Neural cell (in vitro differentiated cells): Measurements from ENCODE around the gene ZBTB7C. TPM values are rescaled to one million over a fixed set of nuclear protein-coding genes. Genes with fewer than 3 reads are reported as not detected.

Source experiments
- H2AFZ ChIP-seq: fragments of 200-600, 300-800 bp; sonication (generic), shearing (Covaris generic); 2 replicates; pipeline ENCODE4 v1.6.0; 2014; ENCODE audit warnings: low read depth, mild to moderate bottlenecking, antibody characterized with exemption, low read length, moderate library complexity
- H3F3A ChIP-seq: fragments of 200-600 bp; shearing (Covaris generic); 2 replicates; pipeline ENCODE4 v1.6.1; 2016; ENCODE audit warnings: mild to moderate bottlenecking, moderate library complexity, mixed read lengths, antibody characterized with exemption, low read length; ENCODE audit not compliant: insufficient read depth, poor library complexity, severe bottlenecking
- H3K27ac ChIP-seq: fragments of 200-600, 300-800 bp; sonication (generic), shearing (Covaris generic); 2 replicates; pipeline ENCODE4 v1.5.1; 2014; ENCODE audit warnings: mild to moderate bottlenecking, low read length, moderate library complexity
- H3K27me3 ChIP-seq: fragments of 300-800, 200-600 bp; sonication (generic), shearing (Covaris generic); 2 replicates; pipeline ENCODE4 v1.6.0; 2014; ENCODE audit warnings: mild to moderate bottlenecking, low read depth, low read length, moderate library complexity; ENCODE audit not compliant: insufficient read depth
- H3K36me3 ChIP-seq: fragments of 300-800, 200-600 bp; sonication (generic), shearing (Covaris generic); 2 replicates; pipeline ENCODE4 v1.5.1; 2014; ENCODE audit warnings: mild to moderate bottlenecking, antibody characterized with exemption, low read length, moderate library complexity; ENCODE audit not compliant: insufficient read depth
- H3K4me2 ChIP-seq: fragments of 300-800, 200-600 bp; sonication (generic), shearing (Covaris generic); 2 replicates; pipeline ENCODE4 v1.6.0; 2014; ENCODE audit warnings: mild to moderate bottlenecking, low read length
- H3K4me3 ChIP-seq: fragments of 300-800, 200-600 bp; sonication (generic), shearing (Covaris generic); 2 replicates; pipeline ENCODE4 v1.5.1; 2014; ENCODE audit warnings: mild to moderate bottlenecking, low read length, moderate library complexity
- H3K79me2 ChIP-seq: fragments of 200-600 bp; shearing (Covaris generic); replicated peaks from 2 replicates; pipeline ENCODE4 v1.6.0; 2014; ENCODE audit warnings: mild to moderate bottlenecking, low read length, moderate library complexity; ENCODE audit not compliant: insufficient read depth
- H3K9ac ChIP-seq: fragments of 300-800, 200-600 bp; sonication (generic), shearing (Covaris generic); 2 replicates; pipeline ENCODE4 v1.6.1; 2016; ENCODE audit warnings: mild to moderate bottlenecking, low read length, mixed read lengths
- H3K9me2 ChIP-seq: fragments of 200-600 bp; shearing (Covaris generic); 2 replicates; pipeline ENCODE4 v1.6.1; 2016; ENCODE audit warnings: mild to moderate bottlenecking, low read length, mixed read lengths; ENCODE audit not compliant: insufficient read depth
- H3K9me3 ChIP-seq: fragments of 200-600, 300-800 bp; sonication (generic), shearing (Covaris generic); 2 replicates; pipeline ENCODE4 v1.6.1; 2016; ENCODE audit warnings: mild to moderate bottlenecking, mixed run types, low read length, moderate library complexity, mixed read lengths
- H4K20me1 ChIP-seq: fragments of 200-600 bp; shearing (Covaris generic); 2 replicates; pipeline ENCODE4 v1.6.1; 2016; ENCODE audit warnings: mild to moderate bottlenecking, mixed run types; ENCODE audit not compliant: insufficient read depth
- EP300 ChIP-seq: fragments of 450-650 bp; conservative IDR thresholded peaks from 2 replicates; pipeline ENCODE4 v1.6.1; 2014; ENCODE audit warnings: antibody characterized with exemption, mild to moderate bottlenecking, moderate library complexity; ENCODE audit not compliant: poor library complexity, severe bottlenecking
- EZH2 ChIP-seq: fragments of 200-600, 300-800 bp; shearing (Covaris generic), sonication (generic); IDR thresholded peaks from 2 replicates; pipeline ENCODE4 v1.6.1; 2014; ENCODE audit warnings: antibody characterized with exemption, low read length, borderline replicate concordance, mild to moderate bottlenecking; ENCODE audit not compliant: insufficient read depth, poor library complexity, severe bottlenecking
- MXI1 ChIP-seq: fragments of 450-650 bp; conservative IDR thresholded peaks from 2 replicates; pipeline ENCODE4 v1.6.1; 2014; ENCODE audit warnings: antibody characterized with exemption, mild to moderate bottlenecking; ENCODE audit not compliant: poor library complexity, severe bottlenecking
- POLR2AphosphoS5 ChIP-seq: IDR thresholded peaks from 2 replicates; pipeline ENCODE4 v1.6.1; 2012
- RAD21 ChIP-seq: fragments of 450-650 bp; conservative IDR thresholded peaks from 2 replicates; pipeline ENCODE4 v1.6.1; 2014; ENCODE audit warnings: antibody characterized with exemption, mild to moderate bottlenecking, moderate library complexity
- SMC3 ChIP-seq: fragments of 450-650 bp; conservative IDR thresholded peaks from 2 replicates; pipeline ENCODE4 v1.6.1; 2014; ENCODE audit warnings: antibody characterized with exemption, mild to moderate bottlenecking, moderate library complexity; ENCODE audit not compliant: poor library complexity
- TAF1 ChIP-seq: IDR thresholded peaks from 2 replicates; pipeline ENCODE4 v1.6.1; 2012; ENCODE audit warnings: low read depth
- polyA plus RNA-seq: library from polyadenylated mRNA; depleted of rRNA; stranded (reverse); fragments of >200 nt; gene quantifications from 2 replicates; pipeline ENCODE4 v1.2.3, GENCODE V29; 2014
- TF ChIP-seq, protein P1 (sequence below): fragments of 450-650 bp; IDR thresholded peaks from 2 replicates; pipeline ENCODE4 v1.5.1; 2014; ENCODE audit warnings: antibody characterized with exemption, mild to moderate bottlenecking, moderate library complexity; ENCODE audit not compliant: poor library complexity, severe bottlenecking
- TF ChIP-seq, protein P2 (sequence below): IDR thresholded peaks from 2 replicates; pipeline ENCODE4 v1.6.1; 2012; ENCODE audit warnings: borderline replicate concordance

ZBTB7C gene
- polyA plus RNA-seq, 1 donor from 2014 or later: 2.4 TPM

DNA sequence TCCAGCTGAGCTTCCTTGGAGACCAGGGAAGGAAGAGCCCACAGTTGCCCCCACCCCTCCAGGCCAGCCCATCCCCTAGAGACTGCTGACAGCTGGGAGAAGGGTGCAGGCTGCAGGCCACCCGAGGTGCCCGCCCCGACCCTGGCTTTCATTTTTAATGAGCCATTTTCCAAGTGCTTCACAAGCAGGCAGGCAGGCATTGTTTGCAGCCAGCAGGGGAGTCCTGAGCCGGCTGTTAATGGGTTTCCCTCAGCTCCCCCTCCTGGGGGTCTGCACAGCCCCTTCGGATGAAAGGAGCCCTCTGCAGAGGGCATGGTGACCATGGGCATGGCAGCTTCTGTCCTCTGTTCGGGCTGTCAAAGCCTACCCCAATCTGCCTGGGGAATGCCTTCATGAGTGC lies 94.5 kb downstream of the ZBTB7C start:
- no peak for TF ChIP-seq MXI1
- TF ChIP-seq, protein P1, sequence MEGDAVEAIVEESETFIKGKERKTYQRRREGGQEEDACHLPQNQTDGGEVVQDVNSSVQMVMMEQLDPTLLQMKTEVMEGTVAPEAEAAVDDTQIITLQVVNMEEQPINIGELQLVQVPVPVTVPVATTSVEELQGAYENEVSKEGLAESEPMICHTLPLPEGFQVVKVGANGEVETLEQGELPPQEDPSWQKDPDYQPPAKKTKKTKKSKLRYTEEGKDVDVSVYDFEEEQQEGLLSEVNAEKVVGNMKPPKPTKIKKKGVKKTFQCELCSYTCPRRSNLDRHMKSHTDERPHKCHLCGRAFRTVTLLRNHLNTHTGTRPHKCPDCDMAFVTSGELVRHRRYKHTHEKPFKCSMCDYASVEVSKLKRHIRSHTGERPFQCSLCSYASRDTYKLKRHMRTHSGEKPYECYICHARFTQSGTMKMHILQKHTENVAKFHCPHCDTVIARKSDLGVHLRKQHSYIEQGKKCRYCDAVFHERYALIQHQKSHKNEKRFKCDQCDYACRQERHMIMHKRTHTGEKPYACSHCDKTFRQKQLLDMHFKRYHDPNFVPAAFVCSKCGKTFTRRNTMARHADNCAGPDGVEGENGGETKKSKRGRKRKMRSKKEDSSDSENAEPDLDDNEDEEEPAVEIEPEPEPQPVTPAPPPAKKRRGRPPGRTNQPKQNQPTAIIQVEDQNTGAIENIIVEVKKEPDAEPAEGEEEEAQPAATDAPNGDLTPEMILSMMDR: peak; percentile 55
- TF ChIP-seq POLR2AphosphoS5: no peak
- TF ChIP-seq, protein P2, sequence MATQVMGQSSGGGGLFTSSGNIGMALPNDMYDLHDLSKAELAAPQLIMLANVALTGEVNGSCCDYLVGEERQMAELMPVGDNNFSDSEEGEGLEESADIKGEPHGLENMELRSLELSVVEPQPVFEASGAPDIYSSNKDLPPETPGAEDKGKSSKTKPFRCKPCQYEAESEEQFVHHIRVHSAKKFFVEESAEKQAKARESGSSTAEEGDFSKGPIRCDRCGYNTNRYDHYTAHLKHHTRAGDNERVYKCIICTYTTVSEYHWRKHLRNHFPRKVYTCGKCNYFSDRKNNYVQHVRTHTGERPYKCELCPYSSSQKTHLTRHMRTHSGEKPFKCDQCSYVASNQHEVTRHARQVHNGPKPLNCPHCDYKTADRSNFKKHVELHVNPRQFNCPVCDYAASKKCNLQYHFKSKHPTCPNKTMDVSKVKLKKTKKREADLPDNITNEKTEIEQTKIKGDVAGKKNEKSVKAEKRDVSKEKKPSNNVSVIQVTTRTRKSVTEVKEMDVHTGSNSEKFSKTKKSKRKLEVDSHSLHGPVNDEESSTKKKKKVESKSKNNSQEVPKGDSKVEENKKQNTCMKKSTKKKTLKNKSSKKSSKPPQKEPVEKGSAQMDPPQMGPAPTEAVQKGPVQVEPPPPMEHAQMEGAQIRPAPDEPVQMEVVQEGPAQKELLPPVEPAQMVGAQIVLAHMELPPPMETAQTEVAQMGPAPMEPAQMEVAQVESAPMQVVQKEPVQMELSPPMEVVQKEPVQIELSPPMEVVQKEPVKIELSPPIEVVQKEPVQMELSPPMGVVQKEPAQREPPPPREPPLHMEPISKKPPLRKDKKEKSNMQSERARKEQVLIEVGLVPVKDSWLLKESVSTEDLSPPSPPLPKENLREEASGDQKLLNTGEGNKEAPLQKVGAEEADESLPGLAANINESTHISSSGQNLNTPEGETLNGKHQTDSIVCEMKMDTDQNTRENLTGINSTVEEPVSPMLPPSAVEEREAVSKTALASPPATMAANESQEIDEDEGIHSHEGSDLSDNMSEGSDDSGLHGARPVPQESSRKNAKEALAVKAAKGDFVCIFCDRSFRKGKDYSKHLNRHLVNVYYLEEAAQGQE: no peak
- no peak for TF ChIP-seq TAF1
- TF ChIP-seq EP300: peak; percentile 20
- TF ChIP-seq SMC3: no peak
- TF ChIP-seq RAD21: peak; percentile 25
- no peak for TF ChIP-seq EZH2

DNA sequence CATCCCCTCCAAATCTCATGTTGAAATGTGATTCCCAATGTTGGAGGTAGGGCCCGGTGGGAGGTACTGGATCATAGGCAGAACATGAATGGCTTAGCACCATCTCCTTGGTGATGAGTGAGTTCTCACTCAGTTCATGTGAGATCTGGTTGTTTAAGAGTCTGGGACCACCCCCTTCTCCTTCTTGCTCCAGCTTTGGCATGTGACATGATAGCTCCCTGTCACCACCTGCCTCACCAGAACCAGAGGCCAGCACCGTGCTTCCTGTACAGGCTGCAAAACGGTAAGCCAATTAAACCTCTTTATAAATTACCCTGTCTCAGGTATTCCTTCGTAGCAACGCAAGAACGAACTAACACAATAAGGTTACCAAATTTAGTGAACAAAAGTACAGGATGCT lies 95.4 kb downstream of the ZBTB7C start:
- Histone ChIP-seq H2AFZ (no peak overlapping the region), H3K27me3 (no peaks in the 10 kb centered on the region), H3K4me2 (no peak overlapping the region), H3K9me2 (no peaks in the 10 kb centered on the region), H3F3A (no peaks in the 10 kb centered on the region), H3K27ac (no peak overlapping the region), H3K9ac (no peak overlapping the region), H3K36me3 (no peaks in the 10 kb centered on the region), H4K20me1 (no peaks in the 10 kb centered on the region), H3K79me2 (no peaks in the 10 kb centered on the region), H3K9me3 (no peaks in the 10 kb centered on the region), H3K4me3 (no peak overlapping the region)
- TF ChIP-seq TAF1: no peak
- no peak for TF ChIP-seq POLR2AphosphoS5
- no peak for TF ChIP-seq SMC3
- no peak for TF ChIP-seq RAD21
- no peak for TF ChIP-seq EZH2
- no peak for TF ChIP-seq MXI1
- TF ChIP-seq, protein P1: no peak
- TF ChIP-seq, protein P2: no peak
- no peak for TF ChIP-seq EP300

More for the DNA sequence above, 94.5 kb downstream of the ZBTB7C start:
- Histone ChIP-seq H2AFZ (no peak overlapping the region), H3K4me3 (peak overlapping the region; percentile 11), H3F3A (no peaks in the 10 kb centered on the region), H3K9me3 (no peaks in the 10 kb centered on the region), H3K4me2 (no peak overlapping the region), H3K27ac (peak overlapping the region; percentile 14), H3K27me3 (no peaks in the 10 kb centered on the region), H3K9me2 (no peaks in the 10 kb centered on the region), H4K20me1 (no peaks in the 10 kb centered on the region), H3K79me2 (no peaks in the 10 kb centered on the region), H3K36me3 (no peaks in the 10 kb centered on the region), H3K9ac (no peak overlapping the region)
